Brain microvascular endothelial cell (primary cell): ENCODE data around the gene HBS1L.

Source experiments
- DNase-seq: peaks from one replicate; pipeline ENCODE4 v3.0.0-alpha.2; 2020
- H3K27ac ChIP-seq: fragments of 250-450 bp; sonication (Bioruptor Pico); 2 replicates; pipeline ENCODE4 v1.5.1; 2020; ENCODE audit warnings: mild to moderate bottlenecking, moderate library complexity
- H3K27me3 ChIP-seq: fragments of 250-450 bp; sonication (Bioruptor Pico); replicated peaks from 2 replicates; pipeline ENCODE4 v1.5.1; 2020; ENCODE audit warnings: mild to moderate bottlenecking
- H3K36me3 ChIP-seq: fragments of 250-450 bp; sonication (Bioruptor Pico); replicated peaks from 2 replicates; pipeline ENCODE4 v1.5.1; 2020; ENCODE audit warnings: mild to moderate bottlenecking
- H3K4me3 ChIP-seq: 2 replicates; pipeline ENCODE4 v1.5.1; 2011; ENCODE audit warnings: low read depth, mild to moderate bottlenecking, control low read depth, low read length, moderate library complexity
- CTCF ChIP-seq: IDR thresholded peaks from 2 replicates; pipeline ENCODE4 v1.5.1; 2011; ENCODE audit warnings: low read depth, mild to moderate bottlenecking, moderate library complexity, low read length, control low read depth, inconsistent platforms; ENCODE audit errors: missing control alignments
- in situ Hi-C: cut with HindIII; loops from 2 replicates; pipeline ENCODE4 v1.10.0; 2017; ENCODE audit warnings: low sequenced_read_pairs, low pct_ligation_motif_present

The HBS1L gene

GRCh38 chr6:135095716-135096115 is 41.1 kb upstream of the HBS1L start:
- DNase-seq, result no peak
- Histone ChIP-seq H3K4me3 (no peak overlapping the region), H3K27me3 (peaks cover 2% of the 10 kb centered on the region), H3K27ac (no peak overlapping the region), H3K36me3 (no peaks in the 10 kb centered on the region)
- in situ Hi-C loops, result no loop called here
- TF ChIP-seq CTCF, result no peak

DNA sequence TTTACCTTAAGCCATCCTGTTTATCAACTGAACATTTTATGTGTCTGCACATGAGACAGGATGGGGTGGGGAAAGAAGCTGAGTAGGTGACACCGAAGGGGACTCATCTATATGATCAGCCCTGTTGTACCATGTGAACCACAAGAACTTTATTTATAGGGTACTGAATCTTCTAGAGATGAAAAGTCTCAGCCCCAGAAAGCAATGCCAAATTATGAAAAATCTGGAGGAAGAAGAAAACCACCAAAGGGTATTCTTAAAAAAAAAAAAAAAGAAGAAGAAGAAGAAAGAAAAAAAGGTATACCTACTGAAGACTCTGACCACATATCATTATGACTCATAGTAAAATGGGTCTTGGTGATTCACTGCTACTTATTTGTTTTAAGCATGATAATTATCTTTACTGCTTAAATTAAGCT is 39.8 kb upstream of the HBS1L start:
- no peak for DNase-seq
- H3K27me3 ChIP-seq, result peaks cover 2% of the 10 kb centered on the region
- H3K4me3 ChIP-seq, result no peak overlapping the region
- H3K27ac ChIP-seq, result no peak overlapping the region
- no peaks in the 10 kb centered on the region for H3K36me3 ChIP-seq
- no peak for TF ChIP-seq CTCF
- in situ Hi-C loops, result no loop called here

DNA sequence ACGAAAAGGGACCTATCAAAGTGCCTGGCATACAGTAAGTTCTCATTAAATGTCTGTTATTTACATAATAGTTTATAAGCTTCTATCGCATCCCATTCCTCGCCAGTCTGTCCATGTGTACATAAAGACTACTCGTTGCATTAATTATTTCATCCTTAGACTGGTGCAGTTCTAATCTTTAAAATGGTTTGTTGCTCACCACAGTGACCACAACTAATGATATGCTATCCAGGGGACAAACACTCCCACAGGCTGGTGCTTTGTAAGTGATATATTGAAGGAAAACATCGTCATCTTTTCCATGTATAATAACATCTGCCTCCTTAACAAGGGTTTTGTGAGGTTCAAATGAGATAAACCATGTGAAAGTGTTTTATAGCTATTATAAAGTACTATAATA is 39.0 kb upstream of the HBS1L start:
- in situ Hi-C loops, result no loop called here
- H3K27ac ChIP-seq, result no peak overlapping the region

DNA sequence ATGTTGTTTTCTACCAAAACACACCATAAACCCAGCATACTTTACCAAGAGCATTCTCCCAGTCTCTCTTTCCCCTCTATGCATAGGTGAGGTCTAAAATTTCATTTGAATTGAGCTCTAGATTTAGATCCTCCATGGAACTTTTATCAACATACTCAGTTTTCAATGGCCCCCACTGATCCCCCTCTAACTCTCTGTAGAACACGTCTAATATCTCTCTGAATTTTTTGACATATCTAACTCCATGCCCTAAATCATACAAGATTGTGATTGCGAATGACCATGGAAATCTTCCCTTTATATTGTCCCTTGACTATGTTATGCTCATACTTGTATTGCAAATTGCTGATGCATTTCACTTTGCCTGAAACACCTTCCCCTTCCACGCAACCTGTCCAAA is 38.1 kb upstream of the HBS1L start:
- H3K36me3 ChIP-seq, result no peaks in the 10 kb centered on the region
- DNase-seq, result no peak
- in situ Hi-C loops, result no loop called here
- no peak overlapping the region for H3K4me3 ChIP-seq
- no peak overlapping the region for H3K27ac ChIP-seq
- peaks cover 2% of the 10 kb centered on the region for H3K27me3 ChIP-seq
- no peak for TF ChIP-seq CTCF

More for the DNA sequence above, 39.0 kb upstream of the HBS1L start:
- no peak for DNase-seq
- no peak for TF ChIP-seq CTCF
- Histone ChIP-seq H3K4me3 (no peak overlapping the region), H3K27me3 (peaks cover 2% of the 10 kb centered on the region), H3K36me3 (no peaks in the 10 kb centered on the region)

DNA sequence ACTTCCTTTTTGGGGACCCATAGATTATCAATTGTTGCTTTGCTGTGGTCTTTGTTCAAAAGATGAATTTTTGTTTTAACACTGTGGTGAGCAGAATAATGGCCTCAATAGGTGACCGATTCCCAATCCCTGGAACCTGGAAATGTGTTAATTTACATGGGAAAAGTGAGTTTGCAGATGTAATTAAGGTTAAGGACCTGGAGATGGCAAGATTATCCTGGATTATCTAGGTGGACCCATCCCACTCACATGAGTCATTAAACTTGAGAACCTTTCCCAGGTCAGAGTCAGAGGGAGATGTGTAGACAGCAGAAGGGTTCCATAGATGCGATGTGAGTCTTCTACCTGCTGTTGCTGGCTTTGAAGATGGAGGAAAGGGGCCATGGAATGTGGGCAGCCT is 36.2 kb upstream of the HBS1L start:
- in situ Hi-C loops, result no loop called here
- Histone ChIP-seq H3K27me3 (no peaks in the 10 kb centered on the region), H3K27ac (no peak overlapping the region), H3K36me3 (no peaks in the 10 kb centered on the region), H3K4me3 (no peak overlapping the region)
- no peak for DNase-seq
- TF ChIP-seq CTCF, result no peak

DNA sequence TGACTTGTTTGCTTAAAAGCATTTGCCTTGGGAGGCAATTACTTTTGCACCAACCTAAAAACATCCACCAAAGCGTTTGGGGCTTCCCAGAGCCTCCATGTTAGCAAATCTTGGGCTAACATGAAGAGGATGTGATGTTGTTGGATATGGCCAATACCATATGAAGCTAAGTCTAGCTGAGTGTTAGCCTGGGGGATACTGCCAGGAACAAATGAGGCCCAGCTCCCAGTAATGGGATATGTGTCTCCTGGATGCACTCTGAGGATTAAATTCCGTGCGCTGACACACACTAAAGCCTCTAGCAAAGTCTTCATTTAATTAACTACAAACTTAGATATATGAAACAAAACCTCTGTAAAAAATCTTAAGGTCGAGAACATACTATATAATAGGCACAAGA is 35.3 kb upstream of the HBS1L start:
- in situ Hi-C loops, result no loop called here
- Histone ChIP-seq H3K27me3 (no peaks in the 10 kb centered on the region), H3K4me3 (no peak overlapping the region), H3K36me3 (no peaks in the 10 kb centered on the region), H3K27ac (no peak overlapping the region)
- DNase-seq, result no peak
- TF ChIP-seq CTCF, result no peak
